HepG2 (cell line): ENCODE data around the gene EPDR1. TPM values are rescaled to one million over a fixed set of nuclear protein-coding genes. Genes with fewer than 3 reads are reported as not detected.

ENCODE experiments used
- ATAC-seq: fragments of 200-7000 bp; cut with Tn5 transposase; 3 replicates; pipeline ENCODE4 v1.9.1; 2020; ENCODE audit warnings: mild to moderate bottlenecking, moderate library complexity
- BruUV-seq: library from RNA; stranded (reverse); fragments of 400-500 nt; replicated peaks from 2 replicates; lab custom pipeline; 2021; lab: Mats Ljungman, UMichigan
- CTCF ChIA-PET: fragments of 300-600 bp; formaldehyde crosslinking; extraction: SDS; loops from one replicate; lab custom pipeline; 2021; ENCODE audit warnings: low total read pairs, inconsistent platforms, low intra/inter-chr PET ratio; lab: Yijun Ruan, JAX
- POLR2A ChIA-PET: fragments of 350-600 bp; sonication (Branson Sonifier 250); formaldehyde crosslinking; loops from one replicate; lab custom pipeline; 2020; ENCODE audit warnings: antibody characterized with exemption, inconsistent platforms; lab: Yijun Ruan, JAX
- DNase-seq: peaks from one replicate; pipeline ENCODE4 v3.0.0-alpha.2; 2015; ENCODE audit warnings: low spot score
- FAIRE-seq: peaks from 3 replicates; lab custom pipeline; 2011; peaks lifted over from hg19 to GRCh38; lab: Jason Lieb, UNC
- H2AFZ ChIP-seq: one replicate; pipeline ENCODE4 v1.6.1; 2011; ENCODE audit warnings: low read length, inconsistent platforms
- H3K27ac ChIP-seq: fragments of 300-600 bp; 3 replicates; pipeline ENCODE4 v1.8.0; 2011; ENCODE audit warnings: mixed run types, mild to moderate bottlenecking, mixed read lengths, low read length, inconsistent platforms; ENCODE audit not compliant: insufficient read depth; ENCODE audit errors: extremely low read length
- H3K27me3 ChIP-seq, 2 experiments: fragments of 200-600 bp in 1 of 2; 2 replicates in 1 of 2; 3 replicates in 1 of 2; pipeline versions ENCODE4 v1.6.0 to v1.8.0; 2011; ENCODE audit warnings: low read length in 2 of 2, mild to moderate bottlenecking in 2 of 2, moderate library complexity in 2 of 2, inconsistent platforms in 1 of 2; ENCODE audit not compliant: insufficient read depth in 2 of 2, control insufficient read depth in 1 of 2
- H3K36me3 ChIP-seq, 2 experiments: fragments of 200-600 bp in 1 of 2; replicated peaks in 1 of 2; 2 replicates in 1 of 2; 3 replicates in 1 of 2; pipeline versions ENCODE4 v1.5.1 to v1.8.0; 2011; ENCODE audit warnings: low read length in 2 of 2, inconsistent platforms in 1 of 2; ENCODE audit not compliant: insufficient read depth in 2 of 2, control insufficient read depth in 1 of 2
- H3K4me1 ChIP-seq: 2 replicates; pipeline ENCODE4 v1.5.1; 2012; ENCODE audit warnings: low read length, inconsistent platforms; ENCODE audit not compliant: insufficient read depth
- H3K4me2 ChIP-seq: 2 replicates; pipeline ENCODE4 v1.6.0; 2011; ENCODE audit warnings: low read depth, low read length, inconsistent platforms
- H3K4me3 ChIP-seq, 3 experiments: fragments of 200-600 bp in 1 of 3; sonication (generic), shearing (Covaris generic) in 1 of 3; replicated peaks in 1 of 3; 2 replicates each; pipeline ENCODE4 v1.5.1; 2011 to 2016; ENCODE audit warnings: low read length in 3 of 3, inconsistent platforms in 2 of 3, low read depth in 2 of 3, mild to moderate bottlenecking in 2 of 3, control low read depth in 1 of 3, mixed read lengths in 1 of 3; ENCODE audit not compliant: insufficient read depth in 1 of 3
- H3K79me2 ChIP-seq: one replicate; pipeline ENCODE4 v1.6.1; 2011; ENCODE audit warnings: low read length, inconsistent platforms; ENCODE audit not compliant: insufficient read depth
- H3K9ac ChIP-seq: 2 replicates; pipeline ENCODE4 v1.6.0; 2011; ENCODE audit warnings: mild to moderate bottlenecking, low read depth, low read length, inconsistent platforms; ENCODE audit not compliant: insufficient read depth
- H3K9me3 ChIP-seq: 2 replicates; pipeline ENCODE4 v1.5.1; 2012; ENCODE audit warnings: mild to moderate bottlenecking, low read length
- H4K20me1 ChIP-seq: 2 replicates; pipeline ENCODE4 v1.6.0; 2011; ENCODE audit warnings: inconsistent platforms, mild to moderate bottlenecking, low read length, moderate library complexity; ENCODE audit not compliant: insufficient read depth
- ADNP ChIP-seq: sonication (generic); formaldehyde crosslinking; IDR thresholded peaks from 2 replicates; pipeline ENCODE4 v1.4.0; 2020; ENCODE audit warnings: missing genetic modification reagents
- ARNT ChIP-seq: fragments of 450-650 bp; IDR thresholded peaks from 2 replicates; pipeline ENCODE4 v1.6.1; 2017
- ATAD3A ChIP-seq: sonication (generic); formaldehyde crosslinking; IDR thresholded peaks from 2 replicates; pipeline ENCODE4 v1.4.0; 2020; ENCODE audit warnings: missing genetic modification reagents
- CBX5 ChIP-seq: sonication (generic); formaldehyde crosslinking; IDR thresholded peaks from 2 replicates; pipeline ENCODE4 v1.4.0; 2020; ENCODE audit warnings: missing genetic modification reagents, borderline replicate concordance
- DDIT3 ChIP-seq: sonication (generic); formaldehyde crosslinking; IDR thresholded peaks from 2 replicates; pipeline ENCODE4 v1.4.0; 2020; ENCODE audit warnings: mild to moderate bottlenecking, missing genetic modification reagents
- DMTF1 ChIP-seq: sonication (generic); formaldehyde crosslinking; IDR thresholded peaks from 2 replicates; pipeline ENCODE4 v1.4.0; 2020; ENCODE audit warnings: mild to moderate bottlenecking, missing genetic modification reagents
- DNMT3B ChIP-seq: conservative IDR thresholded peaks from 2 replicates; pipeline ENCODE4 v1.6.1; 2016; ENCODE audit warnings: missing biosample characterization, control low read depth
- FOXC1 ChIP-seq: sonication (generic); formaldehyde crosslinking; IDR thresholded peaks from 2 replicates; pipeline ENCODE4 v1.8.0; 2022; ENCODE audit warnings: mild to moderate bottlenecking, missing genetic modification reagents, borderline replicate concordance
- KLF6 ChIP-seq: IDR thresholded peaks from 2 replicates; pipeline ENCODE4 v1.8.0; 2016; ENCODE audit warnings: missing biosample characterization, missing genetic modification reagents
- NFIB ChIP-seq: sonication (generic); formaldehyde crosslinking; IDR thresholded peaks from 2 replicates; pipeline ENCODE4 v1.9.0; 2021; ENCODE audit warnings: missing genetic modification reagents, mild to moderate bottlenecking, borderline replicate concordance
- PHB2 ChIP-seq: fragments of 450-650 bp; IDR thresholded peaks from 2 replicates; pipeline ENCODE4 v1.6.1; 2018; ENCODE audit not compliant: partially characterized antibody
- ZBTB46 ChIP-seq: sonication (generic); formaldehyde crosslinking; IDR thresholded peaks from 2 replicates; pipeline ENCODE4 v1.4.0; 2020; ENCODE audit warnings: mild to moderate bottlenecking, missing genetic modification reagents, borderline replicate concordance
- ZNF646 ChIP-seq: sonication (generic); formaldehyde crosslinking; IDR thresholded peaks from 2 replicates; pipeline ENCODE4 v1.9.0; 2021; ENCODE audit warnings: mild to moderate bottlenecking, missing genetic modification reagents
- WGBS: methylation state at CpG from one replicate; pipeline ENCODE4 v1.1.6; 2017; ENCODE audit warnings: low lambda C conversion rate; 5-methylcytosine and 5-hydroxymethylcytosine counted together
- in situ Hi-C: cut with HindIII; loops from 2 replicates; pipeline ENCODE4 v1.10.0; 2017; ENCODE audit warnings: low pct_unique_long_range_greater_than_20kb; ENCODE audit not compliant: extremely low pct_ligation_motif_present
- intact Hi-C: fragments of 100-400 bp; cut with micrococcal nuclease; formaldehyde crosslinking; loops from one replicate; pipeline ENCODE4 v1.10.0; 2022; ENCODE audit not compliant: unreplicated experiment
- polyA plus RNA-seq, 8 experiments: library from polyadenylated mRNA; depleted of rRNA in 3 of 8; stranded (reverse) in 7 of 8; unstranded in 1 of 8; fragments of >200 nt; fragmentation: Illumina TruSeq in 4 of 8; extraction: Trizol in 4 of 8; gene quantifications; 2 replicates each; pipeline versions ENCODE4 v1.2.1 to v1.2.3, GENCODE V29; 2011 to 2016; ENCODE audit warnings: low read depth in 4 of 8, missing spikeins in 1 of 8, mixed read lengths in 1 of 8; ENCODE audit not compliant: insufficient read depth in 1 of 8
- total RNA-seq, 5 experiments: library from RNA; depleted of rRNA; stranded (reverse); fragments of >200 nt; fragmentation: Illumina TruSeq; extraction: Trizol; gene quantifications; 2 replicates each; pipeline ENCODE4 v1.2.3, GENCODE V29; 2016; ENCODE audit warnings: low read depth in 1 of 5

EPDR1 gene
- total and polyA plus RNA-seq, 2 of the 13 experiments (the other 11 are each of a cell fraction or from before 2014, with no cell fraction given): 38.3 to 50.2 TPM

- no peak for TF ChIP-seq DMTF1 (CRISPR knock-in tag)
- no peak for TF ChIP-seq DDIT3 (CRISPR knock-in tag)
- no peak for TF ChIP-seq FOXC1 (CRISPR knock-in tag)
- no peak for TF ChIP-seq NFIB
- no peak for TF ChIP-seq DNMT3B (CRISPR knock-in tag)
- no peak for TF ChIP-seq ADNP (CRISPR knock-in tag)
- no peak for TF ChIP-seq KLF6 (CRISPR knock-in tag)
- no peak for TF ChIP-seq ATAD3A (CRISPR knock-in tag)
These were observed 36.4 kb downstream of the EPDR1 start (continued) for GRCh38 chr7:37956791-37957190.

GRCh38 chr7:37957221-37957970 lies 37.0 kb downstream of the EPDR1 start:
- in situ Hi-C loops: no loop called here
- intact Hi-C loops: no loop called here
- H3K27ac ChIP-seq: no peak overlapping the region
- no peak for DNase-seq
- FAIRE-seq: no peak
- no peaks in the 10 kb centered on the region for H3K36me3 ChIP-seq
- no peaks in the 10 kb centered on the region for H3K27me3 ChIP-seq
- ChIA-PET POLR2A (no interaction called here), CTCF (no interaction called here)
- H3K79me2 ChIP-seq: no peaks in the 10 kb centered on the region
- H3K4me3 ChIP-seq: no peak overlapping the region
- H3K9me3 ChIP-seq: no peaks in the 10 kb centered on the region
- BruUV-seq: no TSS peak
- ATAC-seq: no peak
- WGBS: 83% methylated on average over 8 of the region's 9 CpGs
- no peaks in the 10 kb centered on the region for H4K20me1 ChIP-seq
- H3K4me1 ChIP-seq: no peaks in the 10 kb centered on the region
- H2AFZ ChIP-seq: no peak overlapping the region
- H3K9ac ChIP-seq: no peak overlapping the region
- no peak overlapping the region for H3K4me2 ChIP-seq
- TF ChIP-seq ZNF646 (no peak), ARNT (no peak), PHB2 (no peak), ZBTB46 (CRISPR knock-in tag) (no peak), CBX5 (no peak)
